Measurements from ENCODE around the gene WEE1. TPM values are rescaled to one million over a fixed set of nuclear protein-coding genes. Genes with fewer than 3 reads are reported as not detected.
A peak's percentile ranks its signal among the peaks of the same experiment; 100 is the strongest.

WEE1 gene
- total and polyA plus RNA-seq, 2 donors from 2014 or later, result 7.9 to 33.9 TPM

DNA sequence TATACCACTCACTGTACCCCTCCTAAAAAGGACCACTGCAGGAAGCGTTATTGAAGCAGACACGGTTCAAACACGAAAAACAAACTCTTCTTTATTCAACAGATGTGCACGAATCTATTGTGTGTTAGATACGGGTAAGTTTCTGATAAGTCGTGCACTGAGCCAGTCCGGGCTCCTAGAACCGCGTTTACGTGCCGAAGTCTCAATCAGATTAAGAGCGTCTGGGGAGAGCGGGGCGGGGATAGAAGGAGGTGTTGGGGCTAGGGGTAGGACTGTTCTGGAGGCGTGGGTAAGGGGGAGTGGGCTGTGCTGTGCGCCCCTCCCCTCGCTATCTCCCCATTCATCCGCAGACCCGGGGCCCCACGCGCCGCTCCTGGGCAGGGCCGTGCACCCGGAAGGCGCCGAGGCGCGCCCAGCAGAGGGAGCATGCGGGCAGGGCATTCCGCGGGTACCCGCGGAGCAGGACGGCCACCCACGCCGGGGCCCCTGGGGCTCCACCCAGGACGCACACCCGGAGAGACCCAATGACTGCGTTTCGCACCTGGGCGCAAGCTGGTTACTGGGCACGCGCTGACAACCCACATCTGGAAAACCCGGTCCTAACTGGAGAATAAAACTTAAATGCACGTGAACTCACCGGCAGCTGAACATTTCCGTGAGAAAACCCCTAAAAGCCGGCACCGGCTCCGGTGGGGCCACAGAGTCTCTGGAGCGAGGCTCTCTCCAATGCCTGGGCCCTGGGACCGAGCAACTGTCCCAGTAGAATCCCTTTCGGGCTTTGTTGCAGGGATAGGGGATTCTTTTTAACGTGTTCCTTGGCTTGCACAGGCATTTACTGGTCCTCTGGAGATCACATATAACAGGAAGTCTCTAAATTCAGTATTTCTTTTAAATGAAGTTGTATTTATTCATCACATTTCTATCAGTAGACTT is 40.6 kb downstream of the WEE1 start:
- intact Hi-C loops (cut with DNase I), result loop anchor here (10.0 kb wide), 1 partner anchor 131 kb away; no protein-coding TSS in a partner anchor
- FAIRE-seq, result no peak

GRCh38 chr11:9615031-9615451 is 41.6 kb downstream of the WEE1 start:
- Histone ChIP-seq H3K4me3 (ENCODE audit: low read length in 3 of 3) (no peak overlapping the region), H3K4me1 (ENCODE audit: control insufficient read depth in 2 of 3, insufficient read depth in 2 of 3, low read depth in 1 of 3, low read length in 3 of 3) (peaks cover 2 to 8% (median 7%) of the 10 kb centered on the region in 3 donors), H3K27ac (ENCODE audit: low read depth in 2 of 2, low read length in 2 of 2) (no peak overlapping the region), H3K27me3 (ENCODE audit: control insufficient read depth, insufficient read depth, low read length) (no peaks in the 10 kb centered on the region), H3K9me3 (ENCODE audit: control insufficient read depth in 2 of 3, insufficient read depth in 1 of 3, low read length in 3 of 3) (no peaks in the 10 kb centered on the region), H3K36me3 (ENCODE audit: control insufficient read depth in 2 of 3, insufficient read depth in 3 of 3, low read length in 3 of 3) (no peaks in the 10 kb centered on the region), H3K9ac (ENCODE audit: low read length in 3 of 3) (peak overlapping the region in 1 of 3 donors; percentile 78)
- FAIRE-seq (no peak), DNase-seq (peak in 1 of 5 donors; percentile 36)
- TF ChIP-seq, protein P1, sequence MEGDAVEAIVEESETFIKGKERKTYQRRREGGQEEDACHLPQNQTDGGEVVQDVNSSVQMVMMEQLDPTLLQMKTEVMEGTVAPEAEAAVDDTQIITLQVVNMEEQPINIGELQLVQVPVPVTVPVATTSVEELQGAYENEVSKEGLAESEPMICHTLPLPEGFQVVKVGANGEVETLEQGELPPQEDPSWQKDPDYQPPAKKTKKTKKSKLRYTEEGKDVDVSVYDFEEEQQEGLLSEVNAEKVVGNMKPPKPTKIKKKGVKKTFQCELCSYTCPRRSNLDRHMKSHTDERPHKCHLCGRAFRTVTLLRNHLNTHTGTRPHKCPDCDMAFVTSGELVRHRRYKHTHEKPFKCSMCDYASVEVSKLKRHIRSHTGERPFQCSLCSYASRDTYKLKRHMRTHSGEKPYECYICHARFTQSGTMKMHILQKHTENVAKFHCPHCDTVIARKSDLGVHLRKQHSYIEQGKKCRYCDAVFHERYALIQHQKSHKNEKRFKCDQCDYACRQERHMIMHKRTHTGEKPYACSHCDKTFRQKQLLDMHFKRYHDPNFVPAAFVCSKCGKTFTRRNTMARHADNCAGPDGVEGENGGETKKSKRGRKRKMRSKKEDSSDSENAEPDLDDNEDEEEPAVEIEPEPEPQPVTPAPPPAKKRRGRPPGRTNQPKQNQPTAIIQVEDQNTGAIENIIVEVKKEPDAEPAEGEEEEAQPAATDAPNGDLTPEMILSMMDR (IDR thresholded peaks at IDR 0.05; ENCODE audit: borderline replicate concordance, extremely low read depth, insufficient read depth), result no peak
- intact Hi-C loops (cut with DNase I), result loop anchor here (10.0 kb wide), 1 partner anchor 130 kb away; no protein-coding TSS in a partner anchor

More for the DNA sequence above, 40.6 kb downstream of the WEE1 start:
- no peaks in the 10 kb centered on the region for H3K27me3 ChIP-seq (ENCODE audit: control insufficient read depth, insufficient read depth, low read length)
- H3K9me3 ChIP-seq (ENCODE audit: control insufficient read depth in 2 of 3, insufficient read depth in 1 of 3, low read length in 3 of 3), result no peaks in the 10 kb centered on the region
- TF ChIP-seq, protein P1 (IDR thresholded peaks at IDR 0.05; ENCODE audit: borderline replicate concordance, extremely low read depth, insufficient read depth), result peak; percentile 84
- H3K4me1 ChIP-seq (ENCODE audit: control insufficient read depth in 2 of 3, insufficient read depth in 2 of 3, low read depth in 1 of 3, low read length in 3 of 3), result peaks cover 2 to 8% (median 7%) of the 10 kb centered on the region in 3 donors
- H3K9ac ChIP-seq (ENCODE audit: low read length in 3 of 3), result peak overlapping the region; percentile 78 to 92 (median 84)
- H3K4me3 ChIP-seq (ENCODE audit: low read length in 3 of 3), result peak overlapping the region; percentile 71 to 82 (median 76)
- peak; percentile 89 to 96 (median 92) for DNase-seq
- no peaks in the 10 kb centered on the region for H3K36me3 ChIP-seq (ENCODE audit: control insufficient read depth in 2 of 3, insufficient read depth in 3 of 3, low read length in 3 of 3)
- peak overlapping the region; percentile 92 to 93 for H3K27ac ChIP-seq (ENCODE audit: low read depth in 2 of 2, low read length in 2 of 2)

DNA sequence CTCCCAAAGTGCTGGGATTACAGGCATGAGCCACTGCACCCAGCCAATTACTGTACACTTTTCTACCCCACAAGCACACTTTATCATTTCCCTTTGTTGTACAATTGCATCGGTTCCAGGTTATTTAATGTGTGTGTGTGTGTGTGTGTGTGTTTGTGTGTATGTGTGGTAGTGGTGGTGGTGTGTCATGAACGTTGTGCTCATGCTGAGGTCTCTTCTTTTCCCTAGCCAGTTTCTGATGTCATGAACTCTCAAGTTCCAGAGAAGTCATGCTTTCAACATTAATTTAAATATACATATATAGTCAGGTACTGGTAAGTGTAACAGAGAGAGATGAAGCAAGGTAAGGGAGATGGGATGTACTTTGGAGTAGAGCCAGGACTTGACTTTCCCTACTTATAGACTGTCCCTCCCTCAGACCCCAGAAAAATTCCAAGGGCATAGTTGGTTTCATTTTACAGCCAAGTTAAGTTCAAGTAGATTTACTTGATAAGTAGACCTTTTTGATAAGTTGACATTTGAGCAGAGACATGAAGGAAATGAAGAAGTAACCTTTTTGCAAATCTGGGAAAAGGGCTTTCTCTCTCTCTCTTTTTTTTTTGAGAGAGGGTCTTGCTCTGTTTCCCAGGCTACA is 42.7 kb downstream of the WEE1 start:
- TF ChIP-seq, protein P1 (IDR thresholded peaks at IDR 0.05; ENCODE audit: borderline replicate concordance, extremely low read depth, insufficient read depth), result no peak
- peaks cover 2 to 8% (median 7%) of the 10 kb centered on the region in 3 donors for H3K4me1 ChIP-seq (ENCODE audit: control insufficient read depth in 2 of 3, insufficient read depth in 2 of 3, low read depth in 1 of 3, low read length in 3 of 3)
- no peak overlapping the region for H3K9ac ChIP-seq (ENCODE audit: low read length in 3 of 3)
- no peaks in the 10 kb centered on the region for H3K36me3 ChIP-seq (ENCODE audit: control insufficient read depth in 2 of 3, insufficient read depth in 3 of 3, low read length in 3 of 3)
- H3K27ac ChIP-seq (ENCODE audit: low read depth in 2 of 2, low read length in 2 of 2), result no peak overlapping the region
- DNase-seq, result no peak
- H3K9me3 ChIP-seq (ENCODE audit: control insufficient read depth in 2 of 3, insufficient read depth in 1 of 3, low read length in 3 of 3), result no peaks in the 10 kb centered on the region
- H3K4me3 ChIP-seq (ENCODE audit: low read length in 3 of 3), result no peak overlapping the region
- intact Hi-C loops (cut with DNase I), result loop anchor here (10.0 kb wide), 1 partner anchor 129 kb away; no protein-coding TSS in a partner anchor
- H3K27me3 ChIP-seq (ENCODE audit: control insufficient read depth, insufficient read depth, low read length), result no peaks in the 10 kb centered on the region
- no peak for FAIRE-seq

Data from kidney (tissue), 14 donors.